ENCODE data around the gene RAPGEF1. TPM values are rescaled to one million over a fixed set of nuclear protein-coding genes. Genes with fewer than 3 reads are reported as not detected.

RAPGEF1 gene
- total RNA-seq, 1 donor from 2014 or later, result 31.3 TPM

DNA sequence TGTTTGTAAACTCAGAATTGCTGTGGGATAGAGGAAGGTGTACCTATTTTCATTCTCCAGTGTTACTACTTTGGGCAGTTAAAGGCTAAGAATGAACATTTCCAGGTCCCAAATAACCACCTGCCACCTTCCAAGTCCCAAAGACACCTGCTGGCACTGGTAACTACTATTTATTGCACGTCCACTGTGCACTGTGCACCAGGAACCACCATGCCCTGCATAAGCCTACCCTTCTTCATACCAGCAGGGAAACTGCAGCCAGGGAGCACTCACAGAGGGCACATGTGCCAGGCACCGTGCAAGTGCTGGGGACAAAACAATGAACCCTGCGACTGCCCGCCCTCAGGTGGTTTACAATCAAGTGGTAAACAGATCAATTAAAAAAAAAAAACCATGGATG, 34.9 kb downstream of the RAPGEF1 start:
- no peak for DNase-seq (ENCODE audit: low read depth)

DNA sequence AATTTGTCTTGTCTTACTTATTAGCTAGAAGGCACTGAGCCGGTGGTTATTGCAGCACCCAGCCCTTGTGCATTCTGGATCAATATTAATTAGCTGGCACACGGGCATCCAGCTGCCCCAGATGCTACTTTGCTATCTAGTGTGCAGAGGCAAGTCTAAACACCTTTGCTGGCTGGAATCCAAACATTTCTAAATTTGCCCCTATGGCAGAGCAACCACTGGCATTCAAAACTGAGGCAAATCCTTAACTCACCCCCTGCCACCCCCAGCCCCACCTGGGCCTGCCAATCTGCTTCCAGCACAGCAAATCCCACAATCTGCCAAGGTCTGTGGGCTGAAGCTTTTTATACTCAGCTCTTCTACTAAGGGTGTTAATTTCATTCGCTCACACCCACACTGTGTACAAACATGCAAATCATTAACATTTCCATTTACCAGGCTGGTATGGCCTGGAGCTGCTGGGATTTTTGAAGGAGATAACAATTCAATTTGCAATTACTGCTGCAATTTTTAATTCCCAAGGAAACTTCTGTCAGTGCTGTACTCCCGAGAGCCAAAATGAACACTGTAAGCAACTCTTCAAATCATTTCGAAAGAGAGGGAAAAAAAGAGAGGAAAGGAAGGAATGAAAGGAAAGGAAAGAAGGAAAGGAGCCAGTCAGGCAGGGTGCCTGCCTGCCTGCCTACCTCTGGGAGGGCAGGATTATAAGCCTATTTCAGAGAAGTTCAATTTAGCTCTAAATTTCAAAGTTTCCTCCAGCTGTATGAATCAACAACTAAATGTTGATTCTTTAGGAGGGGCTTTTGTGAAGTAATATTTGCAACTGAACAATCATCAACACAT, 35.5 kb downstream of the RAPGEF1 start:
- DNase-seq (ENCODE audit: low read depth), result peak; percentile 72

DNA sequence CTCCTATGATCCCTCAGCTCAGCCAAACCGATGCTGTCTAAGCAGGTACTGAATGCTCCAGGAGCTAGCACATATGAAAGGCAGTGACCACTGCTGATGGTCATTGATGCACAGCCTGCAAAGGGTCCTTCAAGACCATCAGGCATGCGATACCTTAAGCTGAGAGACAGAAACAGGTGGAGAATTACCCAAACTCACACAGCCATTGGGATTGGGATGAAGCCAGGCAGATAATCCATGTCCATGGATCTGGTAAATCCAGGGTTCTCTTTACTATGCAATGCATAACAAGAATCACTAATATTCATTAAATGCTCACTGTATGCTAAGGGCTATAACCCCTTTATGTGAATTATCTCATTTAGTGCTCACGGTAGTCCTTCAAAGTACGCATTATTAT, 36.2 kb downstream of the RAPGEF1 start:
- DNase-seq (ENCODE audit: low read depth), result no peak

DNA sequence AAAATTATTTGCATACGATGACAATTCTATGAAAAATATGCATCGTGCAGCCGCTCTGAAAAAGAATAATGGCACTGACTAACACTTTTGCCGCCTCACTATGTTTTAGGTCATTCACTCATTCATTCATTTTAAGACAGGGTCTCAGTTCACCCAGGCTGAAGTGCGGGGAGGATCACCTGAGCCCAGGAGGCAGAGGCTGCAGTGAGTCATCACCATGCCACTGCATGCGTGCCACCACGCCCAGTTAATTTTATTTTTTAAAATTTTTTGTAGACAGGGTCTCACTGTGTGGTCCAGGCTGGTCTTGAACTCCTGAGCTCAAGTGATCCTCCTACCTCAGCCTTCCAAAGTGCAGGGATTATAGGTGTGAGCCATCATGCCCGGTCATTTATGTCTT, 37.0 kb downstream of the RAPGEF1 start:
- no peak for DNase-seq (ENCODE audit: low read depth)

DNA sequence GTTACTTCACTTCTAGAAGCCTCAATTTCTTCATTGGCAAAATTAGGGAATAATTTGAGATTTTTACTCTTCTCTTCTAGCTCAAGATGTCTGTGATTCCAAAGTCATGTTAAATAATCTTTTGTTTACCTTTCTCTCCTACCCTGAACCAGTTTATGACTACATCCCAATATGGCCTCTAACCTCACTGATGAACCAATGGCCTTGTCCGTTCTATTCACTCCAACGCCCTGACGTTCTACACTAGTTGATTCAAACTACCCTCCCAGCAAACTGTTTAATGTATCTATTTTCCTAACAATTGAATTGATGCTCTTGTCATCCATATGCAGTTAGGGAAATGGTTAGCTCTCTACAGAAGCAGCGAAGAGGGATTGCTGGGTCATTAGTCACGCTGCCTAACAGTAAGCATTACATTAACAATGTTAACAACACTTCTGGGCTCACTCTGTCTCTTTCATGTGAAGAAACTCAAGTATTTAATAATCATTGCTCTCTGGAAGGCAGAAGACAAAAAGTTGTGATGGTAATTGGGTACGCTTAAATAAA, 38.0 kb downstream of the RAPGEF1 start:
- DNase-seq (ENCODE audit: low read depth), result peak; percentile 53

DNA sequence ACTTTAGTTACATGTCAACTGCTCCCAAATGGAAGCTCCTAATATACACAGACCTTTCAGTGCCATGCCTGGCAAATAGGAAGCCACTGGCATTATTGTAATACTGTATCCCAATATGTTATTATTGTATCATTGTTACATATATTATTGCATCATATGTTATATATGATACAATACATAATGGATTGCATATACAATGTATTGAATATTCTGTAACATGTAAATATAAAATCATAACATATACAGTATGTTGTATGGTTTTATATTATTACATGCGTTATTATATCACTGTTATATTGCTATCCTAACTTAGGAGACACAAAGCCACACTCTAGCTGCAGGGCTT, 38.5 kb downstream of the RAPGEF1 start:
- DNase-seq (ENCODE audit: low read depth), result no peak

DNA sequence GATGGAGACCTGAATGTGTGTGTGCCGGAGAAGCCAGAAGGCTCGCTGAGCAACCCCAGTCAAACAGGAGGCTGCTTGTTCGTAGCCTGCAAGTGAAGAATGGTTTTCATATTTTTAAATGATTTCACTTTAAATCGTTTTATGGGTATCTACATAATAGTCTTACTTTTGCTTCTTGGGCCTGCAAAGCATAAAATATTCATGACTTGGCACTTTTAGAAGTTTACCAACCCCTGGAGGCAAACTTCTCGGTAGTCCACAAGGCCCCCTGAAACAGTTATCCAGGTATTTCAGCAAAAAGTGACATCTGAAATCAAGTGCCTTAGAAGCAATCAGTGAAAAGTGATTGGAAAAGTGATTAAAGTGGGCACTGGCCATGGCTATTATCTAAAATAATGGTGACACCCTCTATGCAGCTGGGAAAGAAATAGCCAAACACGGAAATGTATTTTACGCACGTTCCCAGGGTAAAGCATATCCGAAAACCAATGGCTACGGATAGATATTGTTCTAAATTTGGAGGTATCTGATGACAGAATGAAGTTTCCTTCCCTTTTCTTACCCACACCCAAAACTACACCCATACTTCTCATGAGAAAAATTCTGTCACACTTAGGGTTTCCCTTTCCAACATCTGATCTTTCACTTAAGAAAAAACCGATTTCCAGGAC, 39.0 kb downstream of the RAPGEF1 start:
- no peak for DNase-seq (ENCODE audit: low read depth)

DNA sequence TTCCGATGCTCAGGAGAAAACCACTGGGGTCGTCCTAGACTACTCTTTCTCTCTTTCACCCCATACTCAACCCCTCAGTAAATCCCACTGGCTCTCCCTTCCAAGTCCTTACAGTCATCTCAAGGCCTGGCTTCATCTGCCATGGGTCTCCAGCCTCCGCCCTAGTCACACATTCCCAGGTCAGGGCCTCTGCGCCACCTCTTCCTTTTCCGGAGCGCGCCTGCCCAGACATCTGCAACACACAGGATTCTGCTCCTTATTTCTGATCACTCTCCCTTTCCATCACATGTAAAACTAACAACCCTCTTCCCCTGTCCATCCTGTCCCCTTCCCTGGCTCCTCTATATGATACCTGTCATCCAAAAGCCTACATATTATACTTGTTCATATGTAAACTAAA, 39.8 kb downstream of the RAPGEF1 start:
- DNase-seq (ENCODE audit: low read depth), result no peak

DNA sequence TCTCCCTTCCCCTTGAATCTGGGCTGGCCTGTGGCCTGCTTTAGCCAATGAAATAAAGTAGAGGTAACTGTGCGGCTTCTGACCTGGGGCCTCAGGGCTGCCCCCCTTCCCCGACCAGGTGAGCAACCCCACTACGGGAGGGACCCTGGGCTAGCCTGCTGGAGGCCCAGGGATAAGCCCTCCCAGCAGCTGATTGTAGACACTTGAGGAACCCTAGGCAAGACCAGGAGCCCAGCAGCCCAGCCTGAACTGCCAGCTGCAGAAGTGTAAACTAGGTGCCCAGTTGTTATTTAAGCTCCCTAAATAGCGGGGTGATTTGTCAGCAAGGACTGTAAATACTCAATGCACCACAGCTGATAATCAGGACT, 41.3 kb downstream of the RAPGEF1 start:
- DNase-seq (ENCODE audit: low read depth), result no peak

DNA sequence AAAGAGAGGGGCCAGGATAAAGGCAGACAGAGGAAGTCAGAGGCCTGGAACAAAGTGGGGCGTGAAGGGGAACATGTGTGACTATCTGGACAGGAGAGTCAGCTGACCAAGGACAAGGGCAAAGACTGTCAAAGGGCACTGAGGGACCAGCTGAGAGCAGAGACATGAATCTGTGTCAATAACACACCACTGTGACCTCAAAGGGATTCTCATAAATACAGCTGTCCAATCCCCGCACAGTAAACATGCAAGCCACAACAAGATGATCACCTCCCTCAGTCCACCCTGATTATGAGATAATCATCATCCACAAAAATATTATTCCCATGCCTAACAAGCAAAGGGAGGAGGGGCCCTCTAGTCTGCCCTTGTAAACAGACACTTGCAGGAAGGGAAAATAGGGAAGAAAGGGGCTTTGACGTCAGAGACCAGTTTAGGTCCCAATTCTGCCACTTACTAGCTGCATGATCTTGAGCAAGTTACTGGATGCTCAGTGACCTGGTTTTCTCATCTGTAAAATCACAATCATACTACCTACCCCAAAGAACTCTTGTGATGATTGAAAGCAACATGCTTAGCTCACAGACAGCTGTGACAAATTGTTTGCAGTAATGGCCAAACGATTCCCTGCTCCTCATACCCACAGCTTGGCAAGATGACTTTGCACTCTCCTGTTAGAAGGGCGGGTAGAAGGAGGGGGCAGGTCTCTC, 41.8 kb downstream of the RAPGEF1 start:
- DNase-seq (ENCODE audit: low read depth), result no peak

DNA sequence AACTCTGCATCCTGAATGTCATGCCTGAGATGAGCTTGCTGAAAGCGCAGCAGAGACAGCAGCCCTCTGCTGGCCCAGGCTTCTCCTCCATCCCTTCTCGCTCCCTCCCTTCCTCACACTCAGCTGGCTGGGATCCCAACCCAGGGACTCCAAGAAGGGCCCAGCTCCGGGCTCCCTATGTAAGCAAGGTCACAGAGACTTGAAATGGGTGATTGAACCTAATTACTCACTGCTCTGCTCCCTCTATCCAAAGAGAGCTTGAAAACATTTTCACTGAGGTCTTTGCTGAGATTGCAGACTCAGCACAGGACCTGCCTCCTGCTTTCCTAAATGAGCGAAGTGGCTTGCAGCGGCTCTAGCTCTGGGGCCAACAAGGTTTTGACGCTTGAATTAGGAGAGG, 42.8 kb downstream of the RAPGEF1 start:
- DNase-seq (ENCODE audit: low read depth), result peak; percentile 94

DNA sequence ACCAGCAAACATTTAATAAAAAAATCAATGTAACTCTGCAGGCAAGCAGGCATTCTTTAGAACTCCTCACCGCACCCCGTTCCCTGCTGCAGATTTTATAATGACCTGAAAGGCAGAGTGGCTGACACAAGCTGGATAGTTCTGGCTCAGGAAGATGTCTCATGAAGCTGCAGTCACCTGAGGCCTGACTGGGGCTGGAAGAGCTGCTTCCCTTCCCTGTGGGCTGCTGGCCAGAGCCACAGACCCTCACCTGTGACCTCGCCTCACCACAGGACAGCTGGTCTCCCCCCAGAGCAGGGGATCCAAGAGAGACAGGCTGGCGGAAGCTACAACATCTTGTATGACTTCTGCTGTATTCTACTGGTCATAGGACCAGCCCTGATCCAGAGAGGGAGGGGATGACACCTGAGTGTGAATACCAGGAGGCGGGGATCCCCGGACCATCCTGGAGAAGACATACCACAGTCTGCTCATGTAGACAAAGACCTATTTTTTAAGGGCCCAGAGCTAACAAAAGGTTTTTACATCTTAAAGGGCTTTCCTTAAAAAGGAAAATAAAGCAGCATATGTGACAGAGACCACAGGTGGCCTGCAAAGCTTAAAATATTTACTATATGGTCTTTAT, 43.9 kb downstream of the RAPGEF1 start:
- DNase-seq (ENCODE audit: low read depth), result no peak

DNA sequence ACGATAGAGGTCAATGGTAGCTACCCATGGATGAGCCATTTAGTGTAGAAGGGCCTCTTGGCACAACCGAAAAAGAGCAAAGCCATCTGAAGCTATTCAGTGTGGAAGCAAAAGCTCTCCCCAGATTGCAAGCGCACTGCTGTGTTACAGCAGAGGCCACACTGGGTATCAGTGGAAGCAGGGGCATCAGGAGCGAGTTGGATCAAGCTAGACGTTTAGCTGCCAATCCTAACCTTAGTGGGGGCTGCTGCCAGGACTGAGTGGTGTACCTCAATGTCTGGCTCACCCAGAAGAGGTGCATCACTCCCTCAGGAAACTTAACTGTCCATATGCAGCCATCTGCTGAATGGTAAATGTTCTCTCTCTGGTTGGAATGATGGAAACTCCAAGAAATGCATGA, 44.5 kb downstream of the RAPGEF1 start:
- DNase-seq (ENCODE audit: low read depth), result no peak

DNA sequence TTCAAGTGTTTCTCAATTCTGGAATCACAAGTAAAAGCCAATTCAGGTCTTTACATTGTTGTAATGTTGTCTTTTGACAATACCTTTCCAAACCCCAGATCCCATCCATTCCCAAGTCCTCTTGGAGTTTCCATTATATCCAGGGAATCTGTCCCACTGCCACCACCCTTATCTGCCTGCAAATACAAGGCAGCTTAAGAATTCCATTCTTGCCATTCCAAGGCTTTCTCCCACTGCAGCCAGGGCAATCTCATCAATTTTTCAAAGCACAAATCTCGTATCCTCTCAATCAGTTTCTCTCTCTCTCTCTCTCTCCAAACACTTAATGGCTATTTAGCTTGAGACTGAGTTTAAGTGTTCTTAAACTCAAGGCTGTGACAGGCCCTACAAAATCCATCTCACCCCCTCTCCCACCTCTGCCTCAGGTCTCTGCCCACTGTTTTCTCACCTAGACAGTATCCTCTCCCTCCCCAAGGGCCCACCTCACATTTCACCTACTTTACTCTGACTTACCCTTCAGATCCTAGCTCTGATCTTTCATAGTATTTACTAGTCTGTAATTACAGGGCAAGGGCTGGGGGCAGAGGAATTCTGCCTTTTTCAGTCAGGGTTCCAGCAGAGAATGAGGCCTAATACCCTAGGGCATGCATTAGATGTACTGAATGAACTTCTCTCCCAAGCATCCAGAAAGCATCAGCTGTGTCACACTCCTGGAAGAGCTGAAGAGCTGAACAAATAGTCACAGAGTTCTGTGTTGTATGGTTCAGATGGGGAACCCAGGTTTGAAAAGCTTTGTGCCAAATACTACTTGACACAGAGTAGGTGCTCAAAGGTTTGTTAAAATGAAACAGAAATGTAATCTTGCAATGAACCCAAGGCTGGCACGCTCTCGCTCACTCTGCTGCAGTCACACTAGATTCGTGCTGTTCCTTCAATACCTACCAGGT, 46.0 kb downstream of the RAPGEF1 start:
- no peak for DNase-seq (ENCODE audit: low read depth)

DNA sequence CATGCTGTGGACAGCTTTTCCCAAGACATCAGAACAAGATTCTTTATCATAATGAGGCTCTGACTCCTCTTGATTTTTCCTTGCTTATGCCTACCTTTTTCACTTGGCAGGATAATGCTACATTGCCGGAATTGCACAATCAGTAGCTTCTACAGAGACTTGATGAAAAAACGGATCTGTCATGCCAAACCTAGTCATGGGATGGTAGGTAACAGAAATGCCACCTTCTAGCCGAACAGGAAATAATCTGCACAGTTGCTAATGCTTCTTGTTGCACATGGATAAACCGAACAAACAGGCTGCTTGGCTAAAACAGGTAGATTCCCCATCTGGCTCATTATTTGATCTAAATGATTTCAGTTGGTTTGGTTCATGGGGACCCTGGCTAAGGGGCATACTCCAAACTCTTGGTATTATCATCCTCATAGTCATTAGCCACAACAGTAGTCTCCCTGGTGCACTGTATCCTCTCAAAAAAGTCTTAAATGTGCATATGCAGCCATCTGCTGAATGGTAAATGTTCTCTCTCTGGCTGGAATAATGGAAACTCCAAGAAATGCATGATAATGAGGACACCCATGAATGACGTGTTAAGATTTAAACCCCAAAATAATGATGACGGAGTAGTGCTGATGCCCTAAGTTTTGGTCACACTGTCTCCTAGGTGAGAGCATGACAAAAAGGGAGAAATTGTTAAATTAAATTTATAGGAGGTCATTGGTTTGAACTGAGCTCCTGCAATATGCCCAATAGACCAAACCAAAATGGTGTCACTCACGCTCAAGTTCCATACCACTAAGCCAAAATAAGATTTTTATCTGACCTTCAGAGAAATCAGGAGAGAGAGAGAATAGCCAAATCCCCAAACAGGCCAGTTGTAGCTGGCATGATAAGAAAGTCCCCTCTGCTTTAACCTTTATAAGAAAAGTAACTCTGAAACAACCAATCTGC, 47.0 kb downstream of the RAPGEF1 start:
- peak; percentile 83 for DNase-seq (ENCODE audit: low read depth)

DNA sequence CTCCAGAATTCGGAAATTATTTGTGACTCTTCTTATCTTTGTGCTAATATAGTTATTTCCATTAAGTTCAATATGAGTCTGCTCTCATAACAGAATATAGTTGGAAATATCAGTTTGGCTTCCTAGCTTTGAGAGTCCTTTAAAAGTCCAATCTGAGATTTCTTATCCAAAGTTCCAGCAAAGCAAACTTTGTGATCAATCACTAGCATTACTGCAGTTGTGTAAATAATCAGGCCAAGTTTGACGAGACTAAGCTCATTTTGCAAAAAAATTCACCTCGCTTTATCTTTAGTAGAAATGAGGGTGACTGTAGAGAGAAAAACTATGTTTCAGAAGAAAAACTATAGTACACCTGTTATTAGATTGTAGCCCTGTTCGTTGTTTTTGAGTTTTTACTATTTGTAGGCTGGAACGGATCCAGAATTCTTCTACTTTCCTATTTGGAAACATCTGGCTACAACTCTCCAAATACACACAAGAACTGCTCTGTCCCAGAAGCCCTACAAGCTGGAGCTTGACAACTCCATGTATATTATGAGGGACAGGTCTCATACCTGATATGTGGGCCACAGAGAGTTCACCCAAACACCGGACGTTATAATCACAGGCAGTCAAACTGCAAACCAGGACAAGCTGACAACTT, 47.8 kb downstream of the RAPGEF1 start:
- no peak for DNase-seq (ENCODE audit: low read depth)

DNA sequence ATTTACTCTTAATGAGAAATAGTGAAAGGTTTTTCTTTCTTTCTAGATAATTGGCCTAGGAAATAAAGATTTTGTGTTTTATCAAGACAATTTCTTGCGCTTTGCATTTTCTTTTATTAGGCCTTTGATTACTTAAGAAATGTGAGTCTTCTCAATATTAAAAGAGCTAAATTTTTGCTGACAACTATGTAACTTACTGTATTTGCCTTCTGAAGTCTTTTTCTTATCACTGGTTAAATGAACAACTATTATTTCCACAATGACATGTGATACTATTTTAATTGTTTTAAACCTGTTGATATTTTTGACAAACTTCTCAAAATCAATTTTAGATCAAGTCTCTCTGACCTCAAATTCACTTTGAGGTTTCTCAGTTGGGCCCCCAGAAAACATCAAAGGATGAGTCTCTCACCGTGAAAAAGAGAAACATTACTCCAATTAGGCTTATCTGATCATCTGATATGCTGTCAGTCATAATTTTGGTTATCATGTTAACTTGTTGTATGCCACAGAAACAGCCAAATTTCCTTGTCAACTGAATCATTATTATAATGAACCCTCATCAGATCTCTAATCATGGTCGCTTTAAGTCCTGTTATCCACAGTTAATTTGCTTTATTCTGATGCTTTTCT, 48.8 kb downstream of the RAPGEF1 start:
- no peak for DNase-seq (ENCODE audit: low read depth)

DNA sequence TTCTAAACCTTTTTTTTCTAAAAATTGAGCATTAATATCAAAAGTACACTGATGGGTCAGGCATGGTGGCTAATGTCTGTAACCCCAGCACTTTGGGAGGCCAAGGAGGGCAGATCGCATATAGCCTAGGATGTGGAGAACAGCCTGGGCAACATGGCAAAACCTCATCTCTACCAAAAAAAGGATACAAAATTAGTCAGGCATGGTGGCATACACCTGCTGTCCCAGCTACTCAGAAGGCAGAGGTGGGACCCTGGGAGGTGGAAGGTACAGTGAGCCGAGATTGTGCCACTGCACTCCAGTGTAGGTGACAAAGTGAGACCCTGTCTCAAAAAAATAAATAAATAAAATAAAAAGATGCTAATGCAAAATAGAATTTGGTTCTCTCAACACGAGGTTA, 49.4 kb downstream of the RAPGEF1 start:
- no peak for DNase-seq (ENCODE audit: low read depth)

DNA sequence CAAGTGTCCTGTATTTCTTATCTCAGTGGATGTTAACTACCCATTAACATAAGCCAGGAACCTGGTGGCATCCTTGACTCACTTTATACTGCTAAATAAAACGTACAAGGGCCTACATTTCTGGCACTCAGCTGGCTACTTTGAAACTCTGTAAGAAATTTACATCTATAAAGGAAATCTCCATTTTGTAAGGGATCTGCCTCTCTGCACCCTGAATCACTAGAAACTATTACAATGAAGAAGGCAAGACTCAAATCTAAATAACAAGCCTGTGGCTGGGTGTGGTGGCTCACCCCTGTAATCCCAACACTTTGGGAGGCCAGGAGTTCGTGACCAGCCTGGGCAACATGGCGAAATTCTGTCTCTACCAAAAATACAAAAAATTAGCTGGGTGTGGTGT, 51.5 kb downstream of the RAPGEF1 start:
- no peak for DNase-seq (ENCODE audit: low read depth)
